GM18867 (cell line): Measurements from ENCODE around the gene ROS1.

Source experiments
- ATAC-seq: cut with Tn5 transposase; IDR thresholded peaks from one replicate; pipeline ENCODE4 v1.9.1; 2021; ENCODE audit warnings: mild to moderate bottlenecking, moderate library complexity; ENCODE audit not compliant: unreplicated experiment

ROS1 gene

GRCh38 chr6:117317261-117317660 is 108.5 kb downstream of the ROS1 start:
- no peak for ATAC-seq

GRCh38 chr6:117311726-117312125 is 114.0 kb downstream of the ROS1 start:
- no peak for ATAC-seq

- ATAC-seq = no peak
Observed at GRCh38 chr6:117311310-117311709, 114.4 kb downstream of the ROS1 start.

- no peak for ATAC-seq
Observed at GRCh38 chr6:117309611-117310010, 116.1 kb downstream of the ROS1 start.

GRCh38 chr6:117309069-117309468 is 116.7 kb downstream of the ROS1 start:
- no peak for ATAC-seq

- no peak for ATAC-seq
Observed at GRCh38 chr6:117307655-117308054, 118.1 kb downstream of the ROS1 start.

- ATAC-seq = no peak
Observed at GRCh38 chr6:117306227-117306790, 119.4 kb downstream of the ROS1 start.

GRCh38 chr6:117304446-117304845 is 121.3 kb downstream of the ROS1 start:
- no peak for ATAC-seq

GRCh38 chr6:117303323-117303722 is 122.4 kb downstream of the ROS1 start:
- no peak for ATAC-seq

- ATAC-seq = no peak
Observed at GRCh38 chr6:117298941-117299340, 126.8 kb downstream of the ROS1 start.

- no peak for ATAC-seq
Observed at GRCh38 chr6:117290173-117290846, 135.4 kb downstream of the ROS1 start.

GRCh38 chr6:117288083-117288715 is 137.5 kb downstream of the ROS1 start:
- no peak for ATAC-seq

GRCh38 chr6:117280922-117281321 is 144.8 kb downstream of the ROS1 start:
- no peak for ATAC-seq

GRCh38 chr6:117276778-117277316 is 148.9 kb downstream of the ROS1 start:
- ATAC-seq = no peak

GRCh38 chr6:117275711-117276110 is 150.0 kb downstream of the ROS1 start:
- ATAC-seq = no peak

GRCh38 chr6:117275205-117275604 is 150.5 kb downstream of the ROS1 start:
- no peak for ATAC-seq

GRCh38 chr6:117272891-117273290 is 152.9 kb downstream of the ROS1 start:
- no peak for ATAC-seq

- ATAC-seq = no peak
Observed at GRCh38 chr6:117272032-117272866, 153.5 kb downstream of the ROS1 start.

GRCh38 chr6:117270843-117271507 is 154.8 kb downstream of the ROS1 start:
- no peak for ATAC-seq

GRCh38 chr6:117270055-117270842 is 155.5 kb downstream of the ROS1 start:
- ATAC-seq = no peak
